ENCODE measurements around the gene PCDHB7.
"Not testable (repeated sequence)": the region's sequence is repeated elsewhere in the genome, so short reads cannot be mapped to it uniquely, and the experiment has no call there.

PCDHB7 gene

GRCh38 chr5:141172381-141173204 is at the start of gene PCDHB7:
Gene PCDHB7, plus strand, starts transcription at chr5:141172644. Its CDS starts 192 bp downstream, at chr5:141172836.
- no peak for DNase-seq

- not testable (repeated sequence) for DNase-seq
Observed at GRCh38 chr5:141123396-141124135, 48.9 kb upstream of the PCDHB7 start.

GRCh38 chr5:141127305-141127704 is 45.1 kb upstream of the PCDHB7 start:
- DNase-seq = no peak

GRCh38 chr5:141135030-141135717 is 37.3 kb upstream of the PCDHB7 start, which contains the start of gene PCDHB5:
Gene PCDHB5, plus strand, starts transcription at chr5:141135206. Its CDS starts 229 bp downstream, at chr5:141135435.
- no peak for DNase-seq

GRCh38 chr5:141135718-141136266 is 36.7 kb upstream of the PCDHB7 start:
- no peak for DNase-seq

GRCh38 chr5:141137346-141137745 is 35.1 kb upstream of the PCDHB7 start:
- not testable (repeated sequence) for DNase-seq

GRCh38 chr5:141149812-141150211 is 22.6 kb upstream of the PCDHB7 start, which contains the start of gene PCDHB6:
Gene PCDHB6, plus strand, starts transcription at chr5:141150057. Its CDS starts 201 bp downstream, at chr5:141150258.
- DNase-seq = no peak

GRCh38 chr5:141150224-141150992 is 22.0 kb upstream of the PCDHB7 start:
- DNase-seq = no peak

GRCh38 chr5:141150993-141151325 is 21.5 kb upstream of the PCDHB7 start:
- DNase-seq = no peak

- DNase-seq = not testable (repeated sequence)
Observed at GRCh38 chr5:141151632-141152031, 20.8 kb upstream of the PCDHB7 start.

- DNase-seq = not testable (repeated sequence)
Observed at GRCh38 chr5:141152096-141152495, 20.3 kb upstream of the PCDHB7 start.

GRCh38 chr5:141155540-141156374 is 16.7 kb upstream of the PCDHB7 start:
- no peak for DNase-seq

- DNase-seq = not testable (repeated sequence)
Observed at GRCh38 chr5:141157356-141157755, 15.1 kb upstream of the PCDHB7 start.

- DNase-seq = not testable (repeated sequence)
Observed at GRCh38 chr5:141157901-141158300, 14.5 kb upstream of the PCDHB7 start.

GRCh38 chr5:141174291-141175104 is 2.1 kb downstream of the PCDHB7 start:
- DNase-seq = not testable (repeated sequence)

- no peak for DNase-seq
Observed at GRCh38 chr5:141175933-141176332, 3.5 kb downstream of the PCDHB7 start.

- not testable (repeated sequence) for DNase-seq
Observed at GRCh38 chr5:141177577-141178191, 5.2 kb downstream of the PCDHB7 start, which contains the start of gene PCDHB8. Gene PCDHB8, plus strand, starts transcription at chr5:141177790. Its CDS starts 245 bp downstream, at chr5:141178035.

GRCh38 chr5:141179371-141179770 is 6.9 kb downstream of the PCDHB7 start:
- not testable (repeated sequence) for DNase-seq

GRCh38 chr5:141179876-141180275 is 7.4 kb downstream of the PCDHB7 start:
- not testable (repeated sequence) for DNase-seq

GRCh38 chr5:141180313-141180712 is 7.9 kb downstream of the PCDHB7 start:
- DNase-seq = no peak
